ENCODE data around the gene RASSF10. TPM values are rescaled to one million over a fixed set of nuclear protein-coding genes. Genes with fewer than 3 reads are reported as not detected.
A peak's percentile ranks its signal among the peaks of the same experiment; 100 is the strongest.

RASSF10 gene
- total and polyA plus RNA-seq, 2 experiments from 2014 or later = 0.53 to 9.5 TPM

DNA sequence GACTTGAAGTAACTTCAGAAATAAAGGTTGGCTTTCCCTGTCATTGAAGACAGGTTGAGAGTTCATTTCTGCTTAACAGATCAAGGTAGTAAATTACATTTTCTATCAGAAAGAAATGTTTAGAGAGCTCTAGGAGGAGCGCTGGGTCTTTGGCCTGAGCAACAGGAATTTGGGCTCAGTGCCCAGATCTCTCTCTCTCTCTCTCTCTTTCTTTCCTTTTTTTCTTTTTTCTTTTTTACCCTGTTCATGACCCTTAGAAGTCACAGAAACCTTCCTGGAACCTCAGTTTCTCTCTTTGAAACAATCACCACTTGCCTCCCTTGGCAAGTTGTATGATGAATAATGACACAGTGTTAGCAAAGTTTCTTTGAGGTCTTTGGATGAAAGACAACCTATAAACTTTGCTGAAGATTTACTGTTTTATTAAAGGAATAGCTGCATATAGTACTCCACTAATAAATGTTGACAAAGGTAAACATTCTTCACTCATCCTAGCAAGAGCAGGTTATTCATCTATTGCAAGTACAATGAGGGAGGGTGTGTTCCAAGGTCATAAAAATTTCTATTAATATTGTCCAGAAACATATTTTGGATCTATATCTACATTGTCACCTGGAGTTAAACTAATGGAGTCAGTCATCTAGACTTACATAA is 35.5 kb upstream of the RASSF10 start:
- Histone ChIP-seq H3K9me2 (replicated peaks; ENCODE audit: insufficient read depth) (no peaks in the 10 kb centered on the region), H3K9me3 (ENCODE audit: low read depth) (no peaks in the 10 kb centered on the region), H2AFZ (no peak overlapping the region), H3K4me2 (no peak overlapping the region), H3K4me1 (ENCODE audit: insufficient read depth) (peaks cover 2% of the 10 kb centered on the region), H3K27ac (no peak overlapping the region), H4K20me1 (ENCODE audit: insufficient read depth, poor library complexity, severe bottlenecking) (no peaks in the 10 kb centered on the region), H3K4me3 (no peak overlapping the region), H3K27me3 (no peaks in the 10 kb centered on the region), H3K79me2 (no peaks in the 10 kb centered on the region), H3K36me3 (replicated peaks; ENCODE audit: insufficient read depth, low read depth) (no peaks in the 10 kb centered on the region)
- 41% methylated on average over 1 of the region's 1 CpG for WGBS (ENCODE audit: low lambda C conversion rate, missing lambda C conversion rate)
- TF ChIP-seq EZH2phosphoT487 (IDR thresholded peaks at IDR 0.05; ENCODE audit: low read depth, severe bottlenecking, unreplicated experiment) (no peak), EZH2 (IDR thresholded peaks at IDR 0.05; ENCODE audit: borderline replicate concordance) (no peak)
- TF ChIP-seq, protein P1, sequence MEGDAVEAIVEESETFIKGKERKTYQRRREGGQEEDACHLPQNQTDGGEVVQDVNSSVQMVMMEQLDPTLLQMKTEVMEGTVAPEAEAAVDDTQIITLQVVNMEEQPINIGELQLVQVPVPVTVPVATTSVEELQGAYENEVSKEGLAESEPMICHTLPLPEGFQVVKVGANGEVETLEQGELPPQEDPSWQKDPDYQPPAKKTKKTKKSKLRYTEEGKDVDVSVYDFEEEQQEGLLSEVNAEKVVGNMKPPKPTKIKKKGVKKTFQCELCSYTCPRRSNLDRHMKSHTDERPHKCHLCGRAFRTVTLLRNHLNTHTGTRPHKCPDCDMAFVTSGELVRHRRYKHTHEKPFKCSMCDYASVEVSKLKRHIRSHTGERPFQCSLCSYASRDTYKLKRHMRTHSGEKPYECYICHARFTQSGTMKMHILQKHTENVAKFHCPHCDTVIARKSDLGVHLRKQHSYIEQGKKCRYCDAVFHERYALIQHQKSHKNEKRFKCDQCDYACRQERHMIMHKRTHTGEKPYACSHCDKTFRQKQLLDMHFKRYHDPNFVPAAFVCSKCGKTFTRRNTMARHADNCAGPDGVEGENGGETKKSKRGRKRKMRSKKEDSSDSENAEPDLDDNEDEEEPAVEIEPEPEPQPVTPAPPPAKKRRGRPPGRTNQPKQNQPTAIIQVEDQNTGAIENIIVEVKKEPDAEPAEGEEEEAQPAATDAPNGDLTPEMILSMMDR (IDR thresholded peaks at IDR 0.05; ENCODE audit: poor library complexity) = peak; percentile 10
- DNase-seq (ENCODE audit: low spot score) = no peak

- Histone ChIP-seq H4K20me1 (ENCODE audit: insufficient read depth, poor library complexity, severe bottlenecking) (no peaks in the 10 kb centered on the region), H3K4me2 (no peak overlapping the region), H3K27me3 (peaks cover 4% of the 10 kb centered on the region), H3K4me1 (ENCODE audit: insufficient read depth) (peaks cover 2% of the 10 kb centered on the region), H3K4me3 (no peak overlapping the region), H2AFZ (no peak overlapping the region), H3K36me3 (replicated peaks; ENCODE audit: insufficient read depth, low read depth) (no peaks in the 10 kb centered on the region), H3K9me2 (replicated peaks; ENCODE audit: insufficient read depth) (no peaks in the 10 kb centered on the region), H3K27ac (no peak overlapping the region), H3K79me2 (no peaks in the 10 kb centered on the region), H3K9me3 (ENCODE audit: low read depth) (no peaks in the 10 kb centered on the region)
- no peak for DNase-seq (ENCODE audit: low spot score)
- TF ChIP-seq, protein P1 (IDR thresholded peaks at IDR 0.05; ENCODE audit: poor library complexity) = no peak
- no peak for TF ChIP-seq EZH2 (IDR thresholded peaks at IDR 0.05; ENCODE audit: borderline replicate concordance)
- no peak for TF ChIP-seq EZH2phosphoT487 (IDR thresholded peaks at IDR 0.05; ENCODE audit: low read depth, severe bottlenecking, unreplicated experiment)
- whole genome bisulfite sequencing (ENCODE audit: low lambda C conversion rate, missing lambda C conversion rate) = 64% methylated on average over 2 of the region's 2 CpGs
Observed at GRCh38 chr11:12975195-12975594, 33.9 kb upstream of the RASSF10 start.

DNA sequence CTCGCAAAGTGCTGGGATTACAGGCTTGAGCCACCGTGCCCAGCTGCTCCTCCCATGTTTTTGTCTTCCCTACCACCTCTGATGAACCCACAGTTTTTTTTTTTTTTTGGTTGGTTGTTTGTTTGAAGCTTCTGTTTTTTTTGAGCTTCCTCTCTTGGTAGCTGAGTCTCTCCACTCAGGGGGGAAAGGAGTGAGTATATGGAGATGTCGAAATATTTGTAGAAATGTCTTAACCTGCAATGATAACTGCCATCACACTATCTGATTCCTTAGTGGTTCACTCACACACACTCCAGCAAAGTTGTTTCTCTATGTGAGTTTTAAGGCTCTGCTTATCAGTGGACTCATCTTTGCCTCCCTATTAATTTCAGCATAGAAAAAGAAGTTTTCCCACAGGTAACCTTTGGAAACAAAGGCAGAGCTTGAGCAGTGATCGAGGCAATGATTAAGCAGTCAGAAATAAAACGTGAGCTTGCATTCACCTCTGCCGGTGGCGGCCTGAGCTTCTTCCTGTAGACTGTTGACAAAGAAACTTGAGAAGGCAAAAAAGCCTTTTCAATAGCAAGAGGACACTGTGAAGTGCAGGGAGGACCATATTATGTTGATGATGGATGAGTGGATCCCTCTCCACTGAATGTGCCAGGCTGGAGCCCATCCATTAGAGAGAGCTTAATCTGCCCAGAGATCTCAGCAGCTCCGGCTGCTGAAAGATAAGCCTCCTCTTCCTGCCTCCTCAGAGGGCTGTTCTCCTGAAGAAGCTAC is 29.0 kb upstream of the RASSF10 start:
- Histone ChIP-seq H3K79me2 (no peaks in the 10 kb centered on the region), H3K27me3 (peaks cover 4% of the 10 kb centered on the region), H3K36me3 (replicated peaks; ENCODE audit: insufficient read depth, low read depth) (no peaks in the 10 kb centered on the region), H3K4me1 (ENCODE audit: insufficient read depth) (no peaks in the 10 kb centered on the region), H2AFZ (no peak overlapping the region), H3K27ac (no peak overlapping the region), H4K20me1 (ENCODE audit: insufficient read depth, poor library complexity, severe bottlenecking) (no peaks in the 10 kb centered on the region), H3K9me3 (ENCODE audit: low read depth) (no peaks in the 10 kb centered on the region), H3K9me2 (replicated peaks; ENCODE audit: insufficient read depth) (no peaks in the 10 kb centered on the region), H3K4me2 (no peak overlapping the region), H3K4me3 (no peak overlapping the region)
- WGBS (ENCODE audit: low lambda C conversion rate, missing lambda C conversion rate) = 46% methylated on average over 8 of the region's 8 CpGs
- TF ChIP-seq, protein P1 (IDR thresholded peaks at IDR 0.05; ENCODE audit: poor library complexity) = no peak
- TF ChIP-seq EZH2 (IDR thresholded peaks at IDR 0.05; ENCODE audit: borderline replicate concordance) (no peak), EZH2phosphoT487 (IDR thresholded peaks at IDR 0.05; ENCODE audit: low read depth, severe bottlenecking, unreplicated experiment) (no peak)
- no peak for DNase-seq (ENCODE audit: low spot score)
